ENCODE data around the gene CSTB.
A peak's percentile ranks its signal among the peaks of the same experiment; 100 is the strongest.

Gene CSTB

DNA sequence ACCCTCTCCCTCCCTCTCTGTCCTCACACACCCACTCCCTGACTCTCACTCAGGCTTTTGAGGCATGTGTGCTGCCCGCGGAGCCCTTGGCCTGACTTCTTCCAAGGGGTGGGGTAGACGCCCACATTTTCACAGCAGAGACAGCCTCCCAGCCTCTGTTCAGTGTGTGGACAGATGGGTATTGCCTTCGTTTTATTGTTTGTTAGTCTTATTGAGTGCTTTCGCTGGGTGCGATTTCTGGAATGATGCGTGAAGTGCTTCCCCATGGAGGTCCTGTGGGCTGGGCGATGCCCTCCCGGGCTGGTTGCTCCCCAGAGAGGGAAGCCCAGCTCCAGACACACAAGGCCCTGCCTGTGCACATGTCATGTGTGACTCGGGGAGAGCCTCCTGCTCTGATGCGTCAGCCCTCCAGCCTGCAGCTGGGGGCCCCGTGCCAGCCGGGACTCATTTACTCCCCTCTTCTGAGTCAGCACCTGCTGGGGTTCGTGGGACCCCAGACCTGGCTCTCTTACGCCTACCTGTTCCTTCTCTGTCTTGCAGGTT lies 42.5 kb downstream of the CSTB start:
- DNase-seq (ENCODE audit: low read depth in 3 of 3, low spot score in 1 of 3): no peak

DNA sequence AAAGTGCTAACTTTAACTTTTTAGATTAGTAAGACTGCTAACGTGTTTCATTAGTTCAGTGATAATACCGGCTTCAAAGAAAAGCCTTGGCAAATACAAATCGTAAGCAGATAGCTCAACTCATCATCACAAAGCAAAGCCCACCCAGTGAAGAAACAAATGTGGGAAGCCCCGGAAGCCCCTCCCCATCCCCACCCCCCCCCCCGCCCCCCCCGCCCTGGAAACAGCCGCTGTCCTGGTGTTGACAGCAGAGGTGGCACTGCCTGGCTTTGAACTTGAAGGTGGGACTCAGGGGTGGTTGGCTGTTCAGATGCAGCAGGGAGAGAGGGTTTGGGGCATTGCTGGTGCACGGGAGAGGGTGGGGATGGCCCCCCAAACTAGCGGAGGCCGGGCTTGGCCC lies 43.0 kb downstream of the CSTB start:
- DNase-seq (ENCODE audit: low read depth in 3 of 3, low spot score in 1 of 3): no peak

DNA sequence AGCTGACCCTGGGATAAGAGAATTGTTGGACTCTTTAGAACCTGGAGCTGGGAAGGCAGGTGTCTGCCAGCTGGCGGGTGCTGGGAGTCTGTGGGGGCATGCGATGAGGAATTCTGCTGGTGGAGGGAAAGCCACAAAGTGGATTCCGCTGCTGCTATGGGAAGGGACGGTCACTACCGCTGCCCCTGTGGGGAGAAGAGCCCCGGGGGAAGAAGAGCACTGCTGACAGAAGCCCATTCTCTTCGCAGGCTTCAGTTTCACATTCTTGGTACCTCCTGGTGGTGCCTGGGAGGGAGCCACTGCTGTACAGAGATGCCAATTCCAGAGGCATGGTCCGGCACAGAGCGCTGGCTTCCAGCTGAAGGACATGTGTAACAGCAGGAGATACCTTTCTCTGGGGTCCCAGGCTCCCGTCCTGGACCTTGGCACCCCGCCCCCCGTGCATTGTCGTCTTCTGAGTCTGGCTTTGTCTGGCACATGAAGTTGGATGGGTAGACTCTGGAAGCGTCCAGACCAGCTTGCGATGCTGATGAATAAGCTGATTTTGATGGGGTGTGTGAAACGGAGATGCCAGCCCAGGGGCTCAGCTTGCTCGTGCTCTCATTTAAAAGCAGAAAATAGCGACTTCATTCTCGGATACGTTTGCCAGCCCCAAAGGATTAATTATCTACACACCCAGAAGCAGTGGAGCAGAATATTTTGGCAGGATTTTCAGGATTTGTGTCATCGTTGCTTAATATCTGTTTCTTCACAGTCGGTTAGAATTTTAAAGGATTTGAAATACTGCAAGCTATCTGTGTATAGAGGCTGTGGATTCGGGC lies 44.0 kb downstream of the CSTB start:
- no peak for DNase-seq (ENCODE audit: low read depth in 3 of 3, low spot score in 1 of 3)

DNA sequence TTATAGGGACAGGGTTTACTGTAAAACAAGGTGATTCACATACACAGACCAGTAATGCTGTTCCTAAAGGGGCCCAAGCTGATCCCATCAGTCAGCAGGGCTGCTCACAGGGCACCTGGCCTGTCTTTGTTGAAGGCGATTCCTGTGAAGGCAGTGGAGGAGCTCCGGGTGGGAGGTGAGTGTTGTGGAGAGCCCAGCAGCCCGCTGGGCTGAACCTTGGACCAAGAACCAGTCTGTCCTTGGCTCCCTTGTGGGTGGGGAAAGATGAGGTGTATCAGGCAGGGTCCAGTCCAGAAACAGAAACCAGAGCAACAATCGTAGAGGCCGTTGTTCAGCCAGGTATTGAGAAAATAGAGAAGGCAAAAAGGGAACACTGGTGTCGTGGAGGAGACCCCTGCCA lies 44.6 kb downstream of the CSTB start:
- DNase-seq (ENCODE audit: low read depth in 3 of 3, low spot score in 1 of 3): no peak

DNA sequence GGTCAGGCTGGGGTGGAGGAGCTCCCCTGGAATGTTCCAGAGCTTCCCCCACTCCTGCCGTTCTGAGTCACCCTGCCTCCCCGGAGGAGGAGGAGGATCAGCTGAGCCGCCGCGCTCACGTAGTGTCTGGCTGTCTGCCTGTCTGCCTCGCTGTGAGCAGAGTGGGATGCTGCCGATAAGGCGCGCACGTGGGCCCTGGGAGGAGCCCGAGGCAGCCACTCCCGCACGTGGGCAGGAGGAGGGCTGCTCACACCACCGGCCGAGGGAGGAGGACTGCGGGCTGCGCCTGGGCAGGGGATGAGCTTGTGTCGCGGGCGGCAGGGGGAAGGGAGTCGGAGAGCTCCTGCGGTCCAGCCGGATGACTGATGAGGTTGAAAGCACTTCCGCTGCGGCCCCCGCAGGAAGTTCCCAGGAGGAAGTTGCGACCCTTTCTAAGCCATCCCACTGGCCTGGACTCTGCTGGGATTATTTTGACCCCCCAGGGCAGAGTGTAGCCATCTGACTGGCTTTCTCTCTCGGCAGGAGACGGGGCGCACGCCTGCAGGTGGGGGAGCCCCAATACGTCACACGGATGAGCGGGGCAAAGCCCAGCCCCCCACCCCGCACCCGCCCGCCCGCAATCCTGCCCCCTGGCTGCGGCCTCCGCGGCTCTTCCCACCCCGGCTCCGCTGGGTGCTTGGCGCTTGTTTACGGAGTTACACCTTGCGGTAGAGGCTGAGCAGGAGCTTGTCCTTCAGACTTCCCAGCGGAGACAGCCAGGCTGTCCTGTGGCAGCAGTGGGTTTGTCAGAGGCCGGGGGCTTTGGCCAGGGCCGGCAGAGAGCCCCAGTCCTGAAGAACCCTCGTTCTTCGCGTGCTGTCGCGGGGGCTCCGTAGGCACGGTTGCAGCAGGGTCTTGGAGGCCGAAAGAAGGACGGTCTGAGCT lies 47.4 kb downstream of the CSTB start:
- peak; percentile 51 to 57 (median 55) for DNase-seq (ENCODE audit: low read depth in 3 of 3, low spot score in 1 of 3)

DNA sequence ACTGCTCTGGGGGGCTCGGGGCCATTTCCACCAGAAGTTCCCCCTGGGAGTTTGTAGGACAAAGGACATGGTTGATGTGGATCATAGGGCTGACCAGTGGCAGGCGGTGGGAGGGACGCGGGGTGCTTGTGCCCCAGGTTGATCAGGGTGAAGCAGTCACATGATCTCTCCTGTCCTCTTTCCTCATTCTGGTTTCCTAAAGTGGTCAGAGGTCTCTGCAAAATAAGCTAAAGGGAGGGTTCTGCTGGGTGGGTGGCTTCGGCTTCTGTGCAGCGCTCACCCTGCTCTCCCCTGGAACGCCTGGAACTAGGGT lies 48.0 kb downstream of the CSTB start:
- no peak for DNase-seq (ENCODE audit: low read depth in 3 of 3, low spot score in 1 of 3)

DNA sequence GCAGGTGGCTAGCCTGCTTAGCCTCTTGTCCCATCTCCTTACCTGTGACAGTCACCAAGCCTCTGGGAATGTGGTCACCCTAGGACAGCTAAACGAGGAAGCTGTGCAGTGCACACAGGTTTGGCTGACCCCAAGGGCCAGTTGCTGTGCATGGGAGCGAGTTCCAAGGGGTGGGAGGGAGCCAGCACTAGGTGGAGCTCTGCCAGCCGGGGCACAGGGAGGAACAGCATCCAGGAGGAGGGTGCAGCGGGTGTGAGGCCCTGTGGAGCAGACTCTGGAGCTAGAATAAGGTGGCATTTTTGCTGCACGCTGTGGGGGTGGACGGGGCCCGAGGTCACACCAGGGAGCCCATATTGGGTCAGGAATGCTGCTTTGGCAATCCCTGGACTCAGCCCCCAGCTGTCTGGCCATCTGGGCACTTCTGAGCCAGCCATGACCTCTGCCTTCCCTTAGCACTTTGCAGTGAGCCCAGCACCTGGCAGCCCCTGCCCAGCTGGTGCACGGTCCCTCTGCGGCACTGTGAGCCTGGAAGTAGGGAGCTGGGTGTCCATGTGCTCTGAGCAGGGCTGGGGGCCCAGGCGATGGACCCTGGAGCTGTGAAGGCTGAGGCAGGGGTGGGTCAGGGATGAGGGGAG lies 48.5 kb downstream of the CSTB start:
- DNase-seq (ENCODE audit: low read depth in 3 of 3, low spot score in 1 of 3): no peak

DNA sequence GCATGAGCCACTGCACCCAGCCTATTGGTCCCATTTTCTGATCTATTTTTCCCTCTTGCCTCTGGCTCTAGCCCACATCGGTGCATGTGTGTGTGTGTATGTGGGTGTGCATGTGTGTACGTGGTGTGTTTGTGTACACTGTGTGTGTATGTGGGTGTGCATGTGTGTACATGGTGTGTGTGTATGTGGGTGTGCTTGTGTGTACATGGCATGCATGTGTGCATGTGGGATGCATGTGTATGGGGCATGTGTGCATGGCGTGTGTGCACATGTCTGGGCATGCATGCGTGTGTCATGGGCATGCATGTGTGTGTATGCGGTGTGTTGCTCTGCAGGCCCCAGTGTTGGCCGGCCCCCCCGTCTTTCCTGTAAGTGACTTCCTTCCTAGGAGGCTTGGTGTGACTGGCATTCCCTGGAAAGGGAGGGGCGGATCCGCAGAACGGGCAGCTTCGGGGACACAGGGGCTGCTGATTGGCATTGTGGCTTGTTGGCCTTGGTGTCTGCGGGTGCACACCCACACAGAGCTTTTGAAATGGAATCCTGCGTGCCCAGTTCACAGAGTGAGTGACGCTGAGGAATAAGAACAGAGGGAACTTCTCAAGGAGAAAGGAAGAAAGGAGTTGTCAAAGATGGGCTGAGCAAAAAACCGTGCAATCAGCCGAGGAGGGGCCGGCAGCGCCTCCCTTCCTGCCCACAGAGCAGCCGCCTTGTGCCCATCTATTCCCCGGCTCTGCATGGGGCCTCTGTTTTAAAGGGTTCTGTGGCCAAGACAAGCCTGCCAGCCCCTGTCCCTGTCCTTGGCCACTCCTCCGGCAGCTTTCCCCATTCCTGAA lies 49.2 kb downstream of the CSTB start:
- DNase-seq (ENCODE audit: low read depth in 3 of 3, low spot score in 1 of 3): no peak
